ENCODE results near the gene CEP290. TPM values are rescaled to one million over a fixed set of nuclear protein-coding genes. Genes with fewer than 3 reads are reported as not detected.

The CEP290 gene
- total and polyA plus RNA-seq, 10 of the 15 experiments (the other 5 are each of a cell fraction or from before 2014, with no cell fraction given): 4.8 to 15.7 (median 10.7) TPM

DNA sequence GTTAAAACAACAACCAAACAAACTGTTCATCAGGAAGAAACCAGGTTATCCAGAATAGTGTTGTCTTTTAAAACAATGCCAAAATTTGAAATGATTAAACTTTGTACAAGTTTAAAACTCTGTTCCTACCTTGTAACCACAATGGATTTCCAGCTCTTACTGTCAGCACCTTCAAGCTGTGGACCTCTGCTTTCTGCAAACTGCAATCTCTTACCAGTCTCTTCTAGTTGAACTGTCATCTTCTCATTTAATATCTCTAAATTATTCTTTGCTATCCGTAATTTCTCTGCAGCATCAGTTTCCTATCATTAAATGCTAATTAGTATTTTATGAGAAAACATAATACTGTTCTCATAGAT lies 83.2 kb downstream of the CEP290 start:
- DNase-seq (ENCODE audit: low read depth, low spot score): no peak
- WGBS (ENCODE audit: insufficient coverage, insufficient replicate concordance, low lambda C conversion rate, missing lambda C conversion rate): 95% methylated on average over 1 of the region's 1 CpG
- Histone ChIP-seq H3K4me3 (no peak overlapping the region), H3K4me1 (ENCODE audit: control insufficient read depth, insufficient read depth, low read length) (no peaks in the 10 kb centered on the region), H4K20me1 (ENCODE audit: control insufficient read depth, insufficient read depth) (no peaks in the 10 kb centered on the region), H3K36me3 (ENCODE audit: control insufficient read depth in 2 of 2, insufficient read depth in 2 of 2, low read length in 1 of 2) (peaks cover 0 to 2% of the 10 kb centered on the region in 2 experiments; a peak in 1 of 4 replicates), H3K27me3 (replicated peaks in 1 of 2; ENCODE audit: control insufficient read depth in 2 of 2, insufficient read depth in 2 of 2, low read length in 1 of 2) (no peaks in the 10 kb centered on the region), H3K9ac (ENCODE audit: control insufficient read depth, insufficient read depth, low read length) (no peak overlapping the region), H3K4me2 (ENCODE audit: control insufficient read depth, insufficient read depth) (no peak overlapping the region), H3K79me2 (ENCODE audit: control insufficient read depth, insufficient read depth, low read length) (no peaks in the 10 kb centered on the region), H2AFZ (ENCODE audit: control insufficient read depth, low read depth, low read length) (no peak overlapping the region), H3K9me3 (replicated peaks; ENCODE audit: control insufficient read depth, insufficient read depth, low read length) (no peaks in the 10 kb centered on the region), H3K27ac (ENCODE audit: control insufficient read depth, insufficient read depth) (no peak overlapping the region)
- ChIA-PET RAD21 (ENCODE audit: unreplicated experiment) (interaction anchor here (1.3 kb wide), 1 partner anchor 12 kb away, joined by 3 read pairs; no protein-coding TSS in a partner anchor), POLR2A (interaction anchor here (0.5 kb wide), 1 partner anchor 36 kb away, joined by 4 read pairs; no protein-coding TSS in a partner anchor), SMC1A (ENCODE audit: uncharacterized antibody, unreplicated experiment) (interaction anchor here (1.6 kb wide), 1 partner anchor 21 kb away, joined by 5 read pairs; no protein-coding TSS in a partner anchor), CTCF (interaction anchor here (1.0 to 1.1 kb wide), 2 partner anchors 10 to 21 kb away, joined by 3 to 4 read pairs; no protein-coding TSS in a partner anchor)
- BruUV-seq (replicated peaks): no TSS peak
- intact Hi-C loops (cut with micrococcal nuclease; ENCODE audit: unreplicated experiment): no loop called here
- in situ Hi-C loops (cut with MboI): no loop called here
- FAIRE-seq: no peak
- TF ChIP-seq, protein P1, sequence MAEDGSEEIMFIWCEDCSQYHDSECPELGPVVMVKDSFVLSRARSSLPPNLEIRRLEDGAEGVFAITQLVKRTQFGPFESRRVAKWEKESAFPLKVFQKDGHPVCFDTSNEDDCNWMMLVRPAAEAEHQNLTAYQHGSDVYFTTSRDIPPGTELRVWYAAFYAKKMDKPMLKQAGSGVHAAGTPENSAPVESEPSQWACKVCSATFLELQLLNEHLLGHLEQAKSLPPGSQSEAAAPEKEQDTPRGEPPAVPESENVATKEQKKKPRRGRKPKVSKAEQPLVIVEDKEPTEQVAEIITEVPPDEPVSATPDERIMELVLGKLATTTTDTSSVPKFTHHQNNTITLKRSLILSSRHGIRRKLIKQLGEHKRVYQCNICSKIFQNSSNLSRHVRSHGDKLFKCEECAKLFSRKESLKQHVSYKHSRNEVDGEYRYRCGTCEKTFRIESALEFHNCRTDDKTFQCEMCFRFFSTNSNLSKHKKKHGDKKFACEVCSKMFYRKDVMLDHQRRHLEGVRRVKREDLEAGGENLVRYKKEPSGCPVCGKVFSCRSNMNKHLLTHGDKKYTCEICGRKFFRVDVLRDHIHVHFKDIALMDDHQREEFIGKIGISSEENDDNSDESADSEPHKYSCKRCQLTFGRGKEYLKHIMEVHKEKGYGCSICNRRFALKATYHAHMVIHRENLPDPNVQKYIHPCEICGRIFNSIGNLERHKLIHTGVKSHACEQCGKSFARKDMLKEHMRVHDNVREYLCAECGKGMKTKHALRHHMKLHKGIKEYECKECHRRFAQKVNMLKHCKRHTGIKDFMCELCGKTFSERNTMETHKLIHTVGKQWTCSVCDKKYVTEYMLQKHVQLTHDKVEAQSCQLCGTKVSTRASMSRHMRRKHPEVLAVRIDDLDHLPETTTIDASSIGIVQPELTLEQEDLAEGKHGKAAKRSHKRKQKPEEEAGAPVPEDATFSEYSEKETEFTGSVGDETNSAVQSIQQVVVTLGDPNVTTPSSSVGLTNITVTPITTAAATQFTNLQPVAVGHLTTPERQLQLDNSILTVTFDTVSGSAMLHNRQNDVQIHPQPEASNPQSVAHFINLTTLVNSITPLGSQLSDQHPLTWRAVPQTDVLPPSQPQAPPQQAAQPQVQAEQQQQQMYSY (CRISPR knock-in tag; IDR thresholded peaks at IDR 0.05): no peak
- TF ChIP-seq ZZZ3 (IDR thresholded peaks at IDR 0.05; ENCODE audit: control insufficient read depth, insufficient read length, low read depth) (no peak), MXI1 (IDR thresholded peaks at IDR 0.05; ENCODE audit: low read depth, low read length) (no peak), TARDBP (IDR thresholded peaks at IDR 0.05; ENCODE audit: borderline replicate concordance) (no peak), CBX3 (IDR thresholded peaks at IDR 0.05; ENCODE audit: borderline replicate concordance, low read depth) (no peak), BACH1 (IDR thresholded peaks at IDR 0.05; ENCODE audit: borderline replicate concordance) (no peak), PAX5 (IDR thresholded peaks at IDR 0.05; ENCODE audit: borderline replicate concordance, low read depth, low read length) (no peak), KAT2A (conservative IDR thresholded peaks at IDR 0.05; ENCODE audit: control insufficient read depth, low read depth, low read length) (no peak), NR2C1 (IDR thresholded peaks at IDR 0.05) (no peak), NR2F1 (conservative IDR thresholded peaks at IDR 0.05) (no peak), RFX5 (IDR thresholded peaks at IDR 0.05; ENCODE audit: low read depth, low read length) (no peak)
- TF ChIP-seq, protein P2, sequence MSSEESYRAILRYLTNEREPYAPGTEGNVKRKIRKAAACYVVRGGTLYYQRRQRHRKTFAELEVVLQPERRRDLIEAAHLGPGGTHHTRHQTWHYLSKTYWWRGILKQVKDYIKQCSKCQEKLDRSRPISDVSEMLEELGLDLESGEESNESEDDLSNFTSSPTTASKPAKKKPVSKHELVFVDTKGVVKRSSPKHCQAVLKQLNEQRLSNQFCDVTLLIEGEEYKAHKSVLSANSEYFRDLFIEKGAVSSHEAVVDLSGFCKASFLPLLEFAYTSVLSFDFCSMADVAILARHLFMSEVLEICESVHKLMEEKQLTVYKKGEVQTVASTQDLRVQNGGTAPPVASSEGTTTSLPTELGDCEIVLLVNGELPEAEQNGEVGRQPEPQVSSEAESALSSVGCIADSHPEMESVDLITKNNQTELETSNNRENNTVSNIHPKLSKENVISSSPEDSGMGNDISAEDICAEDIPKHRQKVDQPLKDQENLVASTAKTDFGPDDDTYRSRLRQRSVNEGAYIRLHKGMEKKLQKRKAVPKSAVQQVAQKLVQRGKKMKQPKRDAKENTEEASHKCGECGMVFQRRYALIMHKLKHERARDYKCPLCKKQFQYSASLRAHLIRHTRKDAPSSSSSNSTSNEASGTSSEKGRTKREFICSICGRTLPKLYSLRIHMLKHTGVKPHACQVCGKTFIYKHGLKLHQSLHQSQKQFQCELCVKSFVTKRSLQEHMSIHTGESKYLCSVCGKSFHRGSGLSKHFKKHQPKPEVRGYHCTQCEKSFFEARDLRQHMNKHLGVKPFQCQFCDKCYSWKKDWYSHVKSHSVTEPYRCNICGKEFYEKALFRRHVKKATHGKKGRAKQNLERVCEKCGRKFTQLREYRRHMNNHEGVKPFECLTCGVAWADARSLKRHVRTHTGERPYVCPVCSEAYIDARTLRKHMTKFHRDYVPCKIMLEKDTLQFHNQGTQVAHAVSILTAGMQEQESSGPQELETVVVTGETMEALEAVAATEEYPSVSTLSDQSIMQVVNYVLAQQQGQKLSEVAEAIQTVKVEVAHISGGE (CRISPR knock-in tag; IDR thresholded peaks at IDR 0.05): no peak
- TF ChIP-seq, protein P3, sequence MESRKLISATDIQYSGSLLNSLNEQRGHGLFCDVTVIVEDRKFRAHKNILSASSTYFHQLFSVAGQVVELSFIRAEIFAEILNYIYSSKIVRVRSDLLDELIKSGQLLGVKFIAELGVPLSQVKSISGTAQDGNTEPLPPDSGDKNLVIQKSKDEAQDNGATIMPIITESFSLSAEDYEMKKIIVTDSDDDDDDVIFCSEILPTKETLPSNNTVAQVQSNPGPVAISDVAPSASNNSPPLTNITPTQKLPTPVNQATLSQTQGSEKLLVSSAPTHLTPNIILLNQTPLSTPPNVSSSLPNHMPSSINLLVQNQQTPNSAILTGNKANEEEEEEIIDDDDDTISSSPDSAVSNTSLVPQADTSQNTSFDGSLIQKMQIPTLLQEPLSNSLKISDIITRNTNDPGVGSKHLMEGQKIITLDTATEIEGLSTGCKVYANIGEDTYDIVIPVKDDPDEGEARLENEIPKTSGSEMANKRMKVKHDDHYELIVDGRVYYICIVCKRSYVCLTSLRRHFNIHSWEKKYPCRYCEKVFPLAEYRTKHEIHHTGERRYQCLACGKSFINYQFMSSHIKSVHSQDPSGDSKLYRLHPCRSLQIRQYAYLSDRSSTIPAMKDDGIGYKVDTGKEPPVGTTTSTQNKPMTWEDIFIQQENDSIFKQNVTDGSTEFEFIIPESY (IDR thresholded peaks at IDR 0.05): no peak
- no peak for ATAC-seq

Data from GM12878 (cell line).